Chondrocyte (in vitro differentiated cells): Measurements from ENCODE around the gene KCTD8. TPM values are rescaled to one million over a fixed set of nuclear protein-coding genes. Genes with fewer than 3 reads are reported as not detected.
"Not testable (repeated sequence)": the region's sequence is repeated elsewhere in the genome, so short reads cannot be mapped to it uniquely, and the experiment has no call there.

Experiments used
- DNase-seq: peaks from one replicate; pipeline ENCODE4 v3.0.0; 2021; ENCODE audit warnings: mixed read lengths, low spot score
- H3K27ac Mint-ChIP-seq: one replicate; pipeline ENCODE4 v1.8.0; 2021; ENCODE audit warnings: mild to moderate bottlenecking, moderate library complexity, mixed read lengths; ENCODE audit not compliant: unreplicated experiment
- H3K27me3 Mint-ChIP-seq: 2 replicates; pipeline ENCODE4 v1.8.0; 2021; ENCODE audit warnings: low read depth, mixed read lengths
- H3K36me3 Mint-ChIP-seq: 2 replicates; pipeline ENCODE4 v1.8.0; 2021; ENCODE audit warnings: low read depth, mixed read lengths
- H3K4me1 Mint-ChIP-seq: 2 replicates; pipeline ENCODE4 v1.8.0; 2021; ENCODE audit warnings: low read depth, mild to moderate bottlenecking, mixed read lengths
- H3K4me3 Mint-ChIP-seq: one replicate; pipeline ENCODE4 v1.8.0; 2021; ENCODE audit warnings: mild to moderate bottlenecking, moderate library complexity, mixed read lengths; ENCODE audit not compliant: unreplicated experiment
- H3K9me3 Mint-ChIP-seq: 2 replicates; pipeline ENCODE4 v1.8.0; 2021; ENCODE audit warnings: low read depth, mixed read lengths
- CTCF ChIP-seq: fragments of 200-600 bp; sonication (generic); IDR thresholded peaks from 2 replicates; pipeline ENCODE4 v1.5.0; 2021; ENCODE audit warnings: antibody characterized with exemption, mild to moderate bottlenecking, moderate library complexity
- total RNA-seq: library from RNA; stranded (reverse); gene quantifications from 3 replicates; pipeline ENCODE4 v1.2.1, GENCODE V29; 2021

KCTD8 gene
- total RNA-seq, 1 donor from 2014 or later: not detected

GRCh38 chr4:44196796-44197195, 251.8 kb downstream of the KCTD8 start:
- no peak overlapping the region for H3K4me3 Mint-ChIP-seq
- no peak overlapping the region for H3K27ac Mint-ChIP-seq
- no peaks in the 10 kb centered on the region for H3K4me1 Mint-ChIP-seq
- H3K27me3 Mint-ChIP-seq: no peaks in the 10 kb centered on the region
- H3K9me3 Mint-ChIP-seq: peaks cover 16% of the 10 kb centered on the region
- no peak for DNase-seq
- no peak for TF ChIP-seq CTCF
- no peaks in the 10 kb centered on the region for H3K36me3 Mint-ChIP-seq

GRCh38 chr4:44194365-44194764, 254.2 kb downstream of the KCTD8 start:
- H3K27me3 Mint-ChIP-seq: peaks cover 2% of the 10 kb centered on the region
- no peak for TF ChIP-seq CTCF
- no peak for DNase-seq
- H3K27ac Mint-ChIP-seq: no peak overlapping the region
- H3K36me3 Mint-ChIP-seq: no peaks in the 10 kb centered on the region
- no peaks in the 10 kb centered on the region for H3K4me1 Mint-ChIP-seq
- H3K9me3 Mint-ChIP-seq: peaks cover 11% of the 10 kb centered on the region
- H3K4me3 Mint-ChIP-seq: no peak overlapping the region

- no peak for DNase-seq
- Mint-ChIP-seq H3K27me3 (peaks cover 2% of the 10 kb centered on the region), H3K27ac (no peak overlapping the region), H3K36me3 (no peaks in the 10 kb centered on the region), H3K4me3 (no peak overlapping the region), H3K9me3 (peaks cover 2% of the 10 kb centered on the region), H3K4me1 (no peaks in the 10 kb centered on the region)
- TF ChIP-seq CTCF: no peak
These were observed 261.8 kb downstream of the KCTD8 start for GRCh38 chr4:44186850-44187246.

- Mint-ChIP-seq H3K4me1 (no peaks in the 10 kb centered on the region), H3K4me3 (no peak overlapping the region), H3K36me3 (no peaks in the 10 kb centered on the region), H3K9me3 (no peaks in the 10 kb centered on the region), H3K27me3 (peaks cover 2% of the 10 kb centered on the region), H3K27ac (no peak overlapping the region)
- no peak for TF ChIP-seq CTCF
- DNase-seq: no peak
These were observed 262.3 kb downstream of the KCTD8 start for GRCh38 chr4:44186096-44186849.

GRCh38 chr4:44181491-44182349, 266.9 kb downstream of the KCTD8 start:
- not testable (repeated sequence) for H3K9me3 Mint-ChIP-seq, H3K27me3 Mint-ChIP-seq, H3K4me1 Mint-ChIP-seq, H3K27ac Mint-ChIP-seq, H3K4me3 Mint-ChIP-seq, H3K36me3 Mint-ChIP-seq
- DNase-seq: peak; percentile 84

- not testable (repeated sequence) for H3K36me3 Mint-ChIP-seq, H3K4me1 Mint-ChIP-seq, H3K9me3 Mint-ChIP-seq, H3K27ac Mint-ChIP-seq, H3K27me3 Mint-ChIP-seq, H3K4me3 Mint-ChIP-seq
- DNase-seq: peak; percentile 63
These were observed 280.8 kb downstream of the KCTD8 start for GRCh38 chr4:44167766-44168165.
